A673 (cell line): ENCODE results near the gene PAQR9. TPM values are rescaled to one million over a fixed set of nuclear protein-coding genes. Genes with fewer than 3 reads are reported as not detected.

Experiments
- BruUV-seq: library from RNA; stranded (reverse); fragments of 400-500 nt; replicated peaks from 2 replicates; lab custom pipeline; 2021; lab: Mats Ljungman, UMichigan
- CTCF ChIA-PET: fragments of 300-600 bp; sonication (Branson Sonifier 250); formaldehyde crosslinking; loops from one replicate; lab custom pipeline; 2022; ENCODE audit warnings: antibody characterized with exemption; lab: Charles Lee
- POLR2A ChIA-PET: fragments of 300-600 bp; sonication (Branson Sonifier 250); formaldehyde crosslinking; loops from one replicate; lab custom pipeline; 2022; ENCODE audit warnings: antibody characterized with exemption; ENCODE audit not compliant: low non-redundant PET; lab: Charles Lee
- DNase-seq: peaks from one replicate; pipeline ENCODE4 v3.0.0-alpha.2; 2015; ENCODE audit warnings: low spot score
- H3K27ac ChIP-seq: fragments of 200-600 bp; sonication (generic); 2 replicates; pipeline ENCODE4 v1.5.1; 2016; ENCODE audit warnings: mixed run types, low read depth, mild to moderate bottlenecking, mixed read lengths, antibody characterized with exemption, low read length; ENCODE audit not compliant: poor library complexity, severe bottlenecking
- H3K27me3 ChIP-seq: fragments of 200-600 bp; sonication (generic); replicated peaks from 2 replicates; pipeline ENCODE4 v1.6.1; 2017; ENCODE audit warnings: mixed run types, low read depth, mild to moderate bottlenecking, mixed read lengths, antibody characterized with exemption, low read length; ENCODE audit not compliant: insufficient read depth, poor library complexity
- H3K36me3 ChIP-seq: fragments of 200-600 bp; sonication (generic); 2 replicates; pipeline ENCODE4 v1.6.1; 2016; ENCODE audit warnings: mixed run types, mild to moderate bottlenecking, mixed read lengths, antibody characterized with exemption, low read length; ENCODE audit not compliant: insufficient read depth, poor library complexity, severe bottlenecking
- H3K4me1 ChIP-seq: fragments of 200-600 bp; sonication (generic); 2 replicates; pipeline ENCODE4 v1.6.1; 2017; ENCODE audit warnings: mixed run types, mild to moderate bottlenecking, mixed read lengths, antibody characterized with exemption, low read length; ENCODE audit not compliant: insufficient read depth, poor library complexity, severe bottlenecking
- H3K4me3 ChIP-seq: fragments of 200-600 bp; sonication (generic); 2 replicates; pipeline ENCODE4 v1.5.1; 2016; ENCODE audit warnings: low read depth, mixed run types, mild to moderate bottlenecking, mixed read lengths, low read length; ENCODE audit not compliant: poor library complexity, severe bottlenecking
- H3K9me3 ChIP-seq: fragments of 200-600 bp; sonication (generic); 2 replicates; pipeline ENCODE4 v1.6.1; 2016; ENCODE audit warnings: mixed run types, low read depth, mild to moderate bottlenecking, mixed read lengths, antibody characterized with exemption, low read length; ENCODE audit not compliant: poor library complexity, severe bottlenecking
- CTCF ChIP-seq: fragments of 300-800, 200-600 bp; sonication (generic); conservative IDR thresholded peaks from 2 replicates; pipeline ENCODE4 v1.5.1; 2017; ENCODE audit warnings: low read depth, mild to moderate bottlenecking, antibody characterized with exemption, low read length, moderate library complexity, mixed read lengths
- EZH2 ChIP-seq: fragments of 200-600 bp; sonication (generic); IDR thresholded peaks from 2 replicates; pipeline ENCODE4 v1.6.1; 2017; ENCODE audit warnings: borderline replicate concordance, low read depth, mild to moderate bottlenecking, mixed read lengths, antibody characterized with exemption, low read length; ENCODE audit not compliant: poor library complexity, severe bottlenecking
- intact Hi-C: fragments of 100-400 bp; cut with micrococcal nuclease; formaldehyde crosslinking; loops from one replicate; pipeline ENCODE4 v1.10.0; 2022; ENCODE audit not compliant: unreplicated experiment
- total RNA-seq: library from RNA; stranded (reverse); gene quantifications from 2 replicates; pipeline ENCODE4 v1.2.3, GENCODE V29; 2021

Gene PAQR9
- total RNA-seq, 1 experiment from 2014 or later = 0.19 TPM

GRCh38 chr3:142968319-142969025 is 5.0 kb upstream of the PAQR9 start:
- no peaks in the 10 kb centered on the region for H3K9me3 ChIP-seq
- CTCF ChIA-PET = no interaction called here
- POLR2A ChIA-PET = no interaction called here
- no peak for TF ChIP-seq EZH2
- TF ChIP-seq CTCF = no peak
- no peak overlapping the region for H3K4me3 ChIP-seq
- intact Hi-C loops = no loop called here
- peaks cover 3% of the 10 kb centered on the region for H3K4me1 ChIP-seq
- no TSS peak for BruUV-seq
- H3K27me3 ChIP-seq = peaks cover 23% of the 10 kb centered on the region
- no peak overlapping the region for H3K27ac ChIP-seq
- no peak for DNase-seq
- H3K36me3 ChIP-seq = no peaks in the 10 kb centered on the region

GRCh38 chr3:142966808-142967207 is 3.3 kb upstream of the PAQR9 start:
- Histone ChIP-seq H3K27ac (no peak overlapping the region), H3K9me3 (no peaks in the 10 kb centered on the region), H3K36me3 (no peaks in the 10 kb centered on the region), H3K27me3 (peaks cover 33% of the 10 kb centered on the region), H3K4me3 (no peak overlapping the region), H3K4me1 (peaks cover 3% of the 10 kb centered on the region)
- BruUV-seq = no TSS peak
- intact Hi-C loops = no loop called here
- POLR2A ChIA-PET = no interaction called here
- CTCF ChIA-PET = no interaction called here
- DNase-seq = no peak
- TF ChIP-seq CTCF (no peak), EZH2 (no peak)

- no peak overlapping the region for H3K4me3 ChIP-seq
- H3K36me3 ChIP-seq = no peaks in the 10 kb centered on the region
- no TSS peak for BruUV-seq
- DNase-seq = no peak
- no peaks in the 10 kb centered on the region for H3K9me3 ChIP-seq
- TF ChIP-seq EZH2 = no peak
- TF ChIP-seq CTCF = no peak
- ChIA-PET CTCF (interaction anchor here (0.6 kb wide), 1 partner anchor 24 kb away, joined by 3 read pairs; no protein-coding TSS in a partner anchor), POLR2A (no interaction called here)
- H3K4me1 ChIP-seq = peaks cover 3% of the 10 kb centered on the region
- intact Hi-C loops = no loop called here
- peaks cover 45% of the 10 kb centered on the region for H3K27me3 ChIP-seq
- H3K27ac ChIP-seq = no peak overlapping the region
Observed at GRCh38 chr3:142965581-142965980, 2.1 kb upstream of the PAQR9 start.
